ENCODE data around the gene PLCH1.

DNA sequence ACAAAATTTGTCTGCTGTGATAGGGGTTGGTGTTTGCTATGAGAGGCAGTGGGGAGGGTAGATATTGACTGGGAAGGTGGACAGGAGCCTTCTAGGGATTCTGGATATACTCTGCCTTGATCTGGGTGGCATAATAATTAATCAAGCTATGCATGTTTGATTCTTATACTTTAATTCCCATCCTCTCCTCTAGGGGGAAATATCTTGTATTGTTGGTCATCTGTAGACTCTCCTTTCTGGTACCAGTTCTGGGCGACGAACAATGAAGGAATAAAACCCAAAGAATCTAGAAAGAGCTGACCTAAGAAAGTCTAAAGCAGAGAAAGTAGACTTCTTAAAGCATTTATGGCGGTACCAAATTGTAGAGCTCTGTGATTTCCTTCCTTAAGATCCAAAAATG is 253.2 kb downstream of the PLCH1 start:
- TF ChIP-seq, protein P1, sequence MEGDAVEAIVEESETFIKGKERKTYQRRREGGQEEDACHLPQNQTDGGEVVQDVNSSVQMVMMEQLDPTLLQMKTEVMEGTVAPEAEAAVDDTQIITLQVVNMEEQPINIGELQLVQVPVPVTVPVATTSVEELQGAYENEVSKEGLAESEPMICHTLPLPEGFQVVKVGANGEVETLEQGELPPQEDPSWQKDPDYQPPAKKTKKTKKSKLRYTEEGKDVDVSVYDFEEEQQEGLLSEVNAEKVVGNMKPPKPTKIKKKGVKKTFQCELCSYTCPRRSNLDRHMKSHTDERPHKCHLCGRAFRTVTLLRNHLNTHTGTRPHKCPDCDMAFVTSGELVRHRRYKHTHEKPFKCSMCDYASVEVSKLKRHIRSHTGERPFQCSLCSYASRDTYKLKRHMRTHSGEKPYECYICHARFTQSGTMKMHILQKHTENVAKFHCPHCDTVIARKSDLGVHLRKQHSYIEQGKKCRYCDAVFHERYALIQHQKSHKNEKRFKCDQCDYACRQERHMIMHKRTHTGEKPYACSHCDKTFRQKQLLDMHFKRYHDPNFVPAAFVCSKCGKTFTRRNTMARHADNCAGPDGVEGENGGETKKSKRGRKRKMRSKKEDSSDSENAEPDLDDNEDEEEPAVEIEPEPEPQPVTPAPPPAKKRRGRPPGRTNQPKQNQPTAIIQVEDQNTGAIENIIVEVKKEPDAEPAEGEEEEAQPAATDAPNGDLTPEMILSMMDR (IDR thresholded peaks at IDR 0.05 in 2 of 3, conservative IDR thresholded peaks at IDR 0.05 in 1 of 3; ENCODE audit: borderline replicate concordance in 1 of 3, insufficient read depth in 1 of 3, low read depth in 2 of 3, low read length in 2 of 3), result peak in 2 of 3 experiments; percentile 11 to 53; a peak in 2 of 6 replicates
- TF ChIP-seq POLR2AphosphoS5 (IDR thresholded peaks at IDR 0.05; ENCODE audit: low read depth, low read length) (no peak), POLR2A (IDR thresholded peaks at IDR 0.05; ENCODE audit: borderline replicate concordance, extremely low read depth, insufficient read depth, insufficient read length) (no peak), YY1 (IDR thresholded peaks at IDR 0.05; ENCODE audit: extremely low read depth, insufficient replicate concordance, low read depth, low read length) (no peak), TCF7L2 (IDR thresholded peaks at IDR 0.05; ENCODE audit: borderline replicate concordance, extremely low read depth, insufficient read depth, insufficient read length) (no peak), ZFX (IDR thresholded peaks at IDR 0.05) (no peak), EGR1 (IDR thresholded peaks at IDR 0.05; ENCODE audit: low read depth) (no peak), EZH2 (IDR thresholded peaks at IDR 0.05) (no peak), RAD21 (IDR thresholded peaks at IDR 0.05; ENCODE audit: low read depth) (no peak)
- TF ChIP-seq, protein P2, sequence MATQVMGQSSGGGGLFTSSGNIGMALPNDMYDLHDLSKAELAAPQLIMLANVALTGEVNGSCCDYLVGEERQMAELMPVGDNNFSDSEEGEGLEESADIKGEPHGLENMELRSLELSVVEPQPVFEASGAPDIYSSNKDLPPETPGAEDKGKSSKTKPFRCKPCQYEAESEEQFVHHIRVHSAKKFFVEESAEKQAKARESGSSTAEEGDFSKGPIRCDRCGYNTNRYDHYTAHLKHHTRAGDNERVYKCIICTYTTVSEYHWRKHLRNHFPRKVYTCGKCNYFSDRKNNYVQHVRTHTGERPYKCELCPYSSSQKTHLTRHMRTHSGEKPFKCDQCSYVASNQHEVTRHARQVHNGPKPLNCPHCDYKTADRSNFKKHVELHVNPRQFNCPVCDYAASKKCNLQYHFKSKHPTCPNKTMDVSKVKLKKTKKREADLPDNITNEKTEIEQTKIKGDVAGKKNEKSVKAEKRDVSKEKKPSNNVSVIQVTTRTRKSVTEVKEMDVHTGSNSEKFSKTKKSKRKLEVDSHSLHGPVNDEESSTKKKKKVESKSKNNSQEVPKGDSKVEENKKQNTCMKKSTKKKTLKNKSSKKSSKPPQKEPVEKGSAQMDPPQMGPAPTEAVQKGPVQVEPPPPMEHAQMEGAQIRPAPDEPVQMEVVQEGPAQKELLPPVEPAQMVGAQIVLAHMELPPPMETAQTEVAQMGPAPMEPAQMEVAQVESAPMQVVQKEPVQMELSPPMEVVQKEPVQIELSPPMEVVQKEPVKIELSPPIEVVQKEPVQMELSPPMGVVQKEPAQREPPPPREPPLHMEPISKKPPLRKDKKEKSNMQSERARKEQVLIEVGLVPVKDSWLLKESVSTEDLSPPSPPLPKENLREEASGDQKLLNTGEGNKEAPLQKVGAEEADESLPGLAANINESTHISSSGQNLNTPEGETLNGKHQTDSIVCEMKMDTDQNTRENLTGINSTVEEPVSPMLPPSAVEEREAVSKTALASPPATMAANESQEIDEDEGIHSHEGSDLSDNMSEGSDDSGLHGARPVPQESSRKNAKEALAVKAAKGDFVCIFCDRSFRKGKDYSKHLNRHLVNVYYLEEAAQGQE (IDR thresholded peaks at IDR 0.05; ENCODE audit: low read depth), result no peak
